GM18517 (cell line): ENCODE data around the gene TSPAN32.

ENCODE experiments used
- ATAC-seq: cut with Tn5 transposase; IDR thresholded peaks from one replicate; pipeline ENCODE4 v1.9.1; 2021; ENCODE audit warnings: mild to moderate bottlenecking, moderate library complexity; ENCODE audit not compliant: unreplicated experiment

The TSPAN32 gene

DNA sequence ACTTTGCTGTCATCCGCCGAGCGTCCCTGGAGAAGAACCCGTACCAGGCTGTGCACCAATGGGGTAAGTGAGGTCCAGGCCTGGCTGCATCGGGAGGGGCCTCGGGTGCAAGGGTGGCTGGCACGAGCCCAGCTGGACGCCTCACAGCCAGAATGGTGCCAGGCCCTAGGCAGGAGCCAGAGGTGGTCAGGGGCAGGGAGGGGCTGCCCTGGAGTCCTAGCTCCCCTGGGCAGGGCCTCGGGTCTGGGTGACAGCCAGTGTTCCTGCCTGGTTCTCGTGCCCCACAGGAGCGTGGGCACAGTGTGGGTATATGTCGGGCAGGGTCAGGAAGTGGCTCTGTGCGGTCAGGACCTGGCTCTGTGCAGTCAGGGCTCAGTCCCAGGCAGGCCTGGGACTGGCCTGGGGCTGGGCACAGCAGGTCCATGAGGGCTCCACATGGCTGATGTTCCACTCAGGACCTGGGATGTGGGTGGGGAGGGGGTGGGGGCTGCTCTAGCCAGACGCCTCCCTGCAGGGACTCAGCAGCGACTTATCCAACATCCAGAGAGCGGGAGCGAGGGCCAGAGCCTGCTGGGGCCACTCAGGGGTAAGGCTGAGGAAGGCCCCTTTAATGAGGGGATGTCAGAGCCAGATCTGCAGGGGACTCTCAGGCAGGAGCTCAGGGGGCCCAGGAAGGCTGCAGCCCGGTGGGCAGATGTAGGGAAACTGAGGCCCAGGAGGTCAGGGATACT, 1.2 kb downstream of the TSPAN32 start:
- no peak for ATAC-seq

DNA sequence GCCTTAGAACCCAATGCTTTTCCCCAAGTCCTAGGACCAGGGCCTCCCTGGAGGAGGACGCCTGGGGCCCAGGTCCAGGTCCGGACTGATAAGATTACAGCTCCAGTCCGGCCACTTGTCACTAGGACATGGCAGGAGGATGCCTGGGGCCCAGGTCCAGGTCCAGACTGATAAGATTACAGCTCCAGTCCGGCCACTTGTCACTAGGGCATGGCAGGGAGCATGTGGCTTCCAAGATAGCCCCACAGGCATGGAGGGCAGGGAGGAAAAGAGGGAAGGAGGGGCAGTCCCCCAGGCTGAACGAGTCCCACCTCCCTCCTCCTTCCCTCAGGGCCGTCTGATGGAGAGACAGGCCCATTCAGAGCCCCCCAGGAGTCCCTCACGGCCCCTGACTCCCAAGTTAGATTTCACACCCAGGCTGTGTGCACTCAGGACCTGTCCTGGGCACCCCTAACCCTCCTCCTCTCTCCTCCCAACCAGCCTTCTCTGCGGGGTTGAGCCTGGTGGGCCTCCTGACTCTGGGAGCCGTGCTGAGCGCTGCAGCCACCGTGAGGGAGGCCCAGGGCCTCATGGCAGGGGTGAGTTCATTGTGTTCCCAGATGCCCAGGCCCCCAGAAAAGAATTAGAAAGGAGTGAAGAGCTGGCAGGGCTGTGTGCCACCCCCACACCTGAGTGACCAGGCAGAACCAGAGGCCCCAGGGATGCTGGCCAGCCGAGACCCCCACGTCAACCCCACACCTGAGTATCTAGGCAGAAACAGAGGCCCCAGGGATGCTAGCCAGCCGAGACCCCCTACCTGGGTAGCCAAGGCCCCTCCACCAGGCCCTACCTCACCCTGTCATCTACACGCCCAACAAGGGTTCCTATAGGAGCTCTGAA, 2.1 kb downstream of the TSPAN32 start:
- no peak for ATAC-seq

DNA sequence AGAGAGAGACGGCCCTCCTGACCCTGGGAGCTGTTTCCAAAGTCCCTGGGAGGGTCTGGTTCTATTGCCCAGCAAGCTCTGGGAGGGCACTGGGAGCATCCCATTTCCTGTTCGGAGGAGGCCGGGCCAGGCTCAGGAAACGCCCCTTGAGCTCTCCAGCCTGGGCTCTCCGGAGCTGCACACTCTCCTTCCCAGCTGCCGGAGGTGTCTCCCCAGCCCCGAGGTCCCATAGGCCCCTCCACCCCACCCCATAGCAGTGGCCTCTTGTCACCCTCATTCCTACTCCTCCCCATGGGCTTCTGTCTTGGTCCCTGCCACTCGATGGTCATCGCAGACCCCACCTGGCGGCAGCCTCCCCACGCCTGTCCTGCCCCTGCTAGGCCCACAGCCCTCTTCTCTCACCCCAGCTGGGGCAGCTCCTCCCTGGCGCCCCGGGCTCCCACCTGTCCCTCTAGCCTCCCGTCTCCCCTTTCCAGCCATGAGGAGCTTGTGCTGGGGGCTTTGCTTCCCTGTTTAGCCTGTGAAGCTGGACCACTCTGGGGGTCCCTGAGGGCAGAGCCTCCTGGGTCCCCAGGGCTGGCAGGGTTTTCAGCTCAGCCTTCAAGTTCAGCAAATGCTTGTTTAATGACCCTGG, 2.8 kb downstream of the TSPAN32 start:
- no peak for ATAC-seq

DNA sequence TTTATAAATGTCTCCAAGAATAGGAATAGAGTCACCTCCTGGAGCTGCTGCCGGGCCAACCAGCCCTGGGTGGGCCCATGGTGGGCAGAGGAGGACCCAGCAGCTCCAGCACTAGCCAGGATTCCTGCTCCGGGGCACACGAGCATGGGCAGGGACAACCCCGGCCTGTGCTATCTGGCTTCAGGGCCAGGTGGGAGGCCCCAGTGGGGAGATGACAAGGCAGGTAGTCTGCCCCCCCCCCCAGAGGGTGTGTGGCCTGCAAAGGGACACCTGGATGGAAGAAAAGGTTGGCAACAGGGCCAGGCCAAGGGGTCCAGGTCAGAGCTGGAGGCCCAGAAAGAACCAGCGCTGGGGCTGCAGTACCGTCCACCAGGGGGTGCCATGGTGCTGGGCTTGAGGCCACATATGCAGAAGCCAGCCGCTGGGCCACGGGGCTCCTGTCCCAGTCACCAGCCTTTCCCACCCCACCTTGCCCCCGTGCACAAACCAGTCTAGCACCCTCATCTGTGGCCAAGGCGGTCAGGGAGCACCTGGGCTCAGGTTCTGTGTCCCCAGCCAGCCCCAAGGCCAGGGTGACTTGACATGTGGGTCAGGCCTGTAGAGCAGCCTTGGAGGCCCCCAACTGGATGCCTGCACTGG, 3.4 kb downstream of the TSPAN32 start:
- ATAC-seq: no peak

DNA sequence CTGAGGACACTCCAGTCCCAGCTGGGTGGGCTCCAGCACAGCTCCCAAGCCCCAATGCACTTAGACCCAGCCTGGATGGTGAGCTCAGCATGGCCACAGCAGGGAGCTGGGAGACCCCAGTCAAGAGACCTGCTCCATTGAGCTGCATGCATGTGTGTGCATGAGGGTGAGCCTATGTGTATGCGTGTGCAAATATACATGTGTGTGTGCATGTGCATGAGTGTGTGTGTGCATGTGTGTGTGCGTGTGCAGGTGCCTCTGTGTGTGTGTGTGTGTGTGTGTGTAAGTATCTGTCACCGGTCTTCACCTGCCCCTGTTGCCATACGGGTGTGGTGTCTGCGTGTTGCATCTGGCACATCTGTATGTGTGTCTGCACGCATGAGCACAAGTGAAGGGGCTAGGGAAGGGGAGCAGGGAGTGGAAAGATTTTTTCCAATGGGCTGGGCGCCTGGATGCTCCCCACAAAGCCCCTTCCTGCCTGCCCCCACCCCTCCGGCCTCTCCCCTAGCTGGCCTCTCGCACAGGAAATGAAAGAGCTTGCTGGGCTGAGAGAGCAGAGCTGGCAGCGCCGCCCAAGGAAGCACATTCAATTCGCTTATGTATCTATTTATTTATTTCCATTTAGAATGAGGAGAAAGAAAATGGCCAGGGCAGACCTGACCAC, 4.1 kb downstream of the TSPAN32 start:
- no peak for ATAC-seq

DNA sequence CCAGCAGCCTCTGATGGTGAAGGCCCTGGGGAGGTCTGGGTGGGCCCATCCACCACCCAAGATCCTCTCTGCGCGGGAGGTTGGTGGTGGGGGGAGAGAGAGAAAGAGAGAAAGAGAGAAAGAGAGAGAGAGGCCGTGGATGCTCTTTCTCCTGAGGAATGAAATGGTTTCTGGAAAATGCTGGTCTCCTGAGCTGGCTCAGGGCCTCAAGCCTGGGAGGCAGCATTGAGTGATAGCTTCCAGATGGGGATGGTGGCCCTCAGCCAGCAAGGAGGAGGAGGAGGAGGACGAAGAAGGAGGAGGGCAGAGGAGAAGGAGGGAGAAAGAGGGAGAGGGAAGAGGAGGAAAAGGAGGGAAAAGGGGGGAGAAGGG, 4.6 kb downstream of the TSPAN32 start:
- ATAC-seq: no peak

DNA sequence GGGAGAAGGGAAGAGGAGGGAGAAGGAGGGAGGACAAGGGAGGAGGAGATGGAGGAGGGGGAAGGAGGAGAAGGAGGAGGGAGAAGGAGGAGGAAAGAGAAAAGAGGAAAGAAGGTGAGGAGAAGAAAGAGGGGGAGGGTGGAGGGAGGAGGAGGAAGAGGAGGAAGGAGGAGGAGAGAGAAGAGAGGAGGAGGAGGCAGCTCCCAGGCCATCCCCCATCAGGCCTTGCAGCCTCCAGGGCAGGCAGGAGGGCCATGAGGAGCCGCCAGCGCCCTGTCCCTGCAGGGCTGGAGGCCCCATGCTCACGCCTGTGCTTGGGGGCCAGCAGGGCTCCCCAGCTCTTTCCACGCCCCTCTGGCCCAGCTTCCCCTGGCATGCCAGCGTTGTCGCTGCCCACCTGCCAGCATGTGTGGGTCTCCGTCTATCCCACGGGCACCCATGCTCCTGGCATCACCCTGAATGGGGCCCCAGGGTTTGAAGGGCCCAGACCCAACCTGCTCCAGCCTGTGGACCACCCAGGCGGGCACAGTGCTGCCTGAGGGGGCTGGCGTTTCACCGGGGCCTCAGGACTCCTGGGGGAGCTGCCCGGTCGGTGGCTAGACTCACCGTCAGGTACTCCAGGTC, 5.2 kb downstream of the TSPAN32 start:
- no peak for ATAC-seq

DNA sequence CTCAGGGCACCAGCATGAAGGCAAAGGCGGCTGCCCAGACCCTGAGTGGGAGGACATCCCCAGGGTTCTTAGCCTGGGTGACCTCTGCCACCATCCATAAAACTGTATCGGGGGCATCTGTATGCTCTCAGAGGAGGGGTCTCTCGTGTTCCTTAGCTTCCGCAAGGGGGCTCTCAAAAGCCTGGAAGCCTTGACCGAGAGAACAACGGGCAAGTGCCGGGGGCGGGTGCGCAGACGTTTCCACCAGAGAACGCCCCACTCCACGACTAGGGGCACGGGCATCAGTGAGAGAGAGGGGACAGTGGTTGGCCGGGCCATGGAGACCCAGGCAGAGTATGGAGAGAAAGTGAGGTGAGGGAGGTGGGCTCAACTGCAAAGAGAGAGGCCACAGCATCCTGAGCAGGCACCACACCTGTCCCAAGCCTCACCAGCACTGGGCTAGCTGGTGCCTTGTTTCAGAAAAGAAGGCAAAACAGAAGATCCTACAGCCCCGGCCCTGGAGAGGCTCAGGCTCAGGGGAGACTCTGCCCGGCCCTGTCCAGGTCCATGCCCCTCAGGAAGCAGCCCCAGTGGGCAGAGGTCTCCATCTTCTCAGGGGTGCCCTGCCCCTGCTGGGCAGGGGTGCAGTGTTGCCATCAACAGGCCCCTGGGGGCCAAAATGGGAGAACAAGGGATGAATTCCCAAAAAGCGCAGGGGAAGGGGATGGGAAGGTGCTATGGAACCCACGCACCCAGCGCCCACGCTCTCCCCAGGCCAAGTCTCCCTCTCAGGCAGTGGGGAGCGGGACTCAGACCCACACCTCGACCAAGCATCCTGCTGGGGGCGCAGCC, 5.9 kb downstream of the TSPAN32 start:
- no peak for ATAC-seq

DNA sequence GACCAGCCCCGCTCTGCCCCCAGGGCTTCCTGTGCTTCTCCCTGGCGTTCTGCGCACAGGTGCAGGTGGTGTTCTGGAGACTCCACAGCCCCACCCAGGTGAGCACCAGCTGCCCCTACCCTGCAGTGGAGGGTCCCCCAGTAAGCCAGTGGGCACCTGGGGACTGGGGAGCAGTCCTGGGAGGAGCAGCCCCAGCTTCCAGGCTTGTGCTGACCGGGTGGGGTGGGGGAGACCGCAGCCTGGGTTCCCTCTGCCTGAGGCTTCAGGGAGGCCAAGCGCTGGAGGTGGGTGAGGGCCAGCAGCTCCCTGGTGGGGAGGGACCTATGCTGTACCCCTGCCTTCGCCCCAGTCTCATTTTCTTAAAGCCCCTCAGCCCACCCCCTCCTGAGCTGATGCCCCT, 6.9 kb downstream of the TSPAN32 start:
- no peak for ATAC-seq

DNA sequence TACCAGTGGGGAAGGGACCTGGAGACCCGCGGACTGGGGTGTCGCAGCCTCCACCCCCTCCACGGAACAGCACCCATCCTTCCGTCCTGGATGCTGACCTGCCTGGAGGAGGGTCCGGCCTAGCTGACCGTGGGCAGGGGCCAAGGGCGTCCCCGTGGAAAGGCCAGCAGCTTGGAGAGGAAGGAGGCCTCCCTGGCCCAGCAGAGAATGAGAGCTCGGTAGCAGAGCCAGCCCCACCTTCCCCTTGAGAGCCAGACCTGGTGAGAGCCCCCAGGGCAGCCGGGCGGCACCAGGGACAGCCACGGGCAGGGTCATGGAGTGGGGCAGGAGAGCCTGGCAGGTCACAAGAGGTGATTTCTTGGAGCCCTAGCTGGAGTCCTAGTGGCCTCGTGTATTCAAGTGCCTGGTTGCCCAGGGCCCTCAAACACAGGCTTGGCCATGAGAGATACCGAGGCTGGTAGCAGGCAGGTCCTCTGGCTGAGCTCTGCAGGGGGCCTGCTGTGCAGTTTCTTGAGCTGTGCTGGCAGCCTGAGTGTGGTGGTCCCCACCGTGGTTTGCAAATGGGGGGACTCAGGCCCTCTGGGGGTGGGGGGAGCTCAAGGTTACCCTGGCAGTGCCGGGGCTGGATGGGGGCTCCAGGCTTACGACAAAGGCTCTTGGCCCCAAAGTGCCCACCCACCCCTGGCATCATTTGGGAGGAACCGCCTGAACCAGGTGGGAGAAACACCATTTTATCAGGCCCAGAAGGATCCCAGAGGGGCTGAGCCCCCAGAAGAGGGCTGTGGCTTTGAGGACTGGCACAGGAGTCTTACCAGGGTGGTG, 7.6 kb downstream of the TSPAN32 start:
- ATAC-seq: no peak

DNA sequence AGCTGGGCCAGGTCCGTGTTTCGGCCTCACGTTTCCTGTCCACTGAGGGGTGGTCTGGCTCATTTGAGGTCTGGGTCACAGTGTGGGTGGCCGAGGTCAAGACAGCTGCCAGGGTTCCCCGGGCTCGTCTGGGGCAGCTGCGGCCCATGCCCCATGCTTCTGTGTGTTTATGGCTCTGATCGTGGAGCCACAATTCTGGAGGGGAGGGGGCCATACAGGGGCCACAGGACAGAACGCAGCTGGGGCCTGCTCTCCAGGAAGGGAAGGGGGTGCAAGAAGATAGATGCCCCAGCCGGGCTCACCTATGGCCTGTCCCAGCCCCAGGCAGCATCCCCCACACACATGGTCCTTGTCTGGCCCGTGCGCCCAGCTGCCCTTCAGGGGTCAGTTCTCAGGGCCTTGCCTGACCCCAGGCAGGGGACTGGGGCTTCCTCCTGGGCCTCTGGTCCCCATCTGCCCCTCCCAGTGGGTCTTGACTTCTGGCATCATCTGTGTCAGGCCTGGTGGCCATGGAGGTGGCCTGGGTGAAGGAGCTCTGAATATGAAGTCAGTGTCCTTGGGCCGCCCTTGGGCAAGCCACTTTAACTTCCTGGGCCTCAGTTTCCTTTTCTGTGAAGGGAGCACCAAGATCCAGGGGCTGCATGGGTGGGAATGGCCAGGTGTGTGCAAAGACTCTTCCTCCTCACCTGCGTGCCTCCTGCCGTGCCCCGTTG, 8.4 kb downstream of the TSPAN32 start:
- no peak for ATAC-seq

DNA sequence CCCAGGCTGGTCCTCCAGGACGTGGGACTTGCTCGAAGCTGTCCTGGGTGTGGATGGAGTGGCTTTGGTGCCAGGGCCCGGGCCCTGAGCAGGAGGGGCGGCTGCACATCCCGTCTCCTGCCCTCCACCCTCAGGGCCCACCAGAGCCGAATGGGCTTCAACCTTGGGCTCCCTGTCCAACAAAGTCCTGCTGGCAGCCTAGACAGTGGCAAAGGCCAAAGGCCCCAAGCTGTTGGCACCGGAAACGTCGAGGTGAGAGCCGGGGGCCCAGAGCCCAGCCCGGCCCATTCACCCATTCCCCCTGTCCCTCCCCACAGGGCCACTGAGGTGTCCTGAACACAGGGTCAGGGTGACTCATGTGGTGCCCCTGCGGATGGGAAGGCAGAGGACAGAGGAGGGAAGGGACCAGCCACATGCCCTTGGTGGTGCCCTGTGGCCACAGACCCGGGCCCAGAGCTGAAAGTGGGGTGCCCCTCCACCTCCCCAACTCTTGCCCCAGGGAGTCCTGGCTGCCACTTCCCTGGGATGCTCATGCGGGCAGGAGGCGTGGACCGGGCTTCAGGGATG, 9.1 kb downstream of the TSPAN32 start:
- no peak for ATAC-seq

DNA sequence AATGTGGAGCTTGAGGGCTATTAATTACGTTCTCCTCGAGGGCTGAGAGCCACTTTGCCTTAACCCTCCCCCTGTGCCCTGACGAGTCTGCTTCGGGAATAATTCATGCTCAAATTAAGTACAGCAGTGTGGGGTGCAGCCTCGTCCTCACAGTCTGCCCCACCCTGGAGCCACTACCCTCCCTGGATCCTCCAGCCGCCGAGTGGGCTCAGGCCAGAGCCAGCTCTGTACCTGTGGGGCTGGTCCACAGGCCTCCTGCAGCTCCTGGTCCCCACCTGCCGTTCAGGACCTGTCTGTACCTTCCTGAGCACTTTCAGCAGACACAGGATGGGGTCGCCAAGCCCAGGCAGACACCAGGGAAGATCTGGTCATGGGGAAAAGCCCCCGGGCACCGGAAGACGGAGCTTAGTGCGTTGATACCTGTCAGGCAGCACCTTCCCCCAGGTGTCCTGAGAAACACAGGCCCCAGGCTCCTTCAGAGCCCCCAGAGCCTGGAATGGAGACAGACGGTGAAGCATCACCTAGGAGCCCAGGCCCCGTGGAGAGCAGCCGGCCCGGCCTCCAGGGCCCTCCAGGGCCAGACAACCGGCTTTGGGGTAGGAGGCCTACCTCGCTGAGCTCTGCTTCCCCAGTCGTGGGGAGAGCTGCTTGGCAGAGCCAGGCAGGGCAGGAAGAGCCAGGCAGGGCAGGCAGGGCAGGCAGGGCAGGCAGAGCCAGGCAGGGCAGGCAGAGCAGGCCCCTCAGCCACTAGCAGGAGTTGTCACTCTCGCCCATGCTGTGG, 9.7 kb downstream of the TSPAN32 start:
- no peak for ATAC-seq

DNA sequence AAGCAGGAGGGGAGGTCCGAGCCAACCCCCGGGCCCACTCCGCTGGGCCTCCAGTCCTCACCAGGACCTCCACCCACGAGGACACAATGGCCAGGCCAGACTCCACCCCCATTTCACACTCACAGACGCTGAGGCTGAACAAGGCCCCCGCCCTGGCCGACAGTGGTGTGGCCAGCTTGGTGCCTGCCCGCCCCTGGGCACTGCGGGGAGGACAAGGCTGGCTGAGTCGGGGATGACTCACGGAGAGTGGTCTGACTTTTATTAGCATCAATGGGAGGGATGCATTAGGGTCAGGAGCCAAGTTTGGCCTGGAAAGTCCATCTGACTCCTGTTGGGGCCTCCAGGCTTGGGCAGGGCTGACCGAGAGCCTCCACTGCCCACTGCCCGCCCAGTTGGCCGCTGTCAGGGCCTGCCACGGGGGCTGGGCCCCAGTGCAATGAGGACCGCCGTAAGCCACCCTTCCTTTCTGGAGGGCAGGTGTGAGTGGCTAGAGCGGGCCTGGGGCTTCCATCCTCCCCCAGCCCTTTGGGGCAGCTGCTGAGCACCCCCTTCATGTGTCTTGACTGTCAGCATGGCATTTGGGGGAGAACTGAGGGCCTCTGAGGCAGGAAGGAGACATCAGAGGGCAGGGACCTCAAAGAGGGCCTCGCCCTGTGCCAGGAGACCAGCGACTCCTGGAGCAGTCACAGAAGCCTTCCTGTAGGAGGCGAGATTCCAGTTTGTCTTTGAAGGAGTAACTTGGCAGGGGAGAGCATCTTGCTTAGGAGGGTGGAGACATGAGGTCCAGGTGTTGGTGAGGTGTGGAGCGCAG, 10.6 kb downstream of the TSPAN32 start:
- no peak for ATAC-seq

DNA sequence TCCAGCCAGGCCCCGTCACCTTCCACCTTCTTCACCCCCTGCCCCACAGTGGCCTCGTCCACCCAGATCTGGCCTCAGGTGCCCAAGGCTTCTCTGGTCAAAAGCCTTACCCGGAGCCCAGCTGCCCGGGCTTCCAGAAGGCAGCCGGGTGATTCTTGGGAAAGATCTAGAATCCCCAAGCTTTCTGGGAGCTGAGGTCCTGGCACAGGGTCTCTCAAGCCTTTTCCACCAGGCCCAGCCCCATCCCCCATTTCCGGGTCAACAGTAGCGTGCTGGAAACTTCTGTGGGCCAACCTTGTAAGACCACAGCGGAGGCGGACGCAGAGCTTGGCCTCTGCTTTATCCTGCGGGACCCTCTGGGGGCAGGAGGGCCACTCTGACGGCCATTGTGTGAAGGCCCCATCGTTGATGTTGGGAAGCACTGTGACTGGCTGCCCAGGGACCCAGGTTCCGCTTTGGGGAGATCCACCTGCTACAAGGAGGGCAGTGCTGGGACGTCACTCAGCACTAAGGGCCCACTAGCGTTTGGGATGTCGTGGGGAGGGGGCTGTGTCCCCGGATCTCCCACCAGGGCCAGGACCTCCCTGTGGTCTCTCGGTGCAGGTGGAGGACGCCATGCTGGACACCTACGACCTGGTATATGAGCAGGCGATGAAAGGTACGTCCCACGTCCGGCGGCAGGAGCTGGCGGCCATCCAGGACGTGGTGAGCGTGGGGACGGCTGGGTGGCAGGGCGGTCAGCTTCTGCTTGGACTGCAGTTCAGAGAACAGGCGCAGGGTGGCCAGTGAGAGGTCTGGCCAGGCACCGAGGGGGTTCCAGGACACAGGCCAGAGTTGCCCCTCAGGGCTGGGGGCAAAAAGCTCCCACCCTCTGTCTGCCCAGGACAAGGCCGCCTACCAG, 11.5 kb downstream of the TSPAN32 start:
- no peak for ATAC-seq
